ENCODE measurements around the gene CDC42. TPM values are rescaled to one million over a fixed set of nuclear protein-coding genes. Genes with fewer than 3 reads are reported as not detected.
A peak's percentile ranks its signal among the peaks of the same experiment; 100 is the strongest.

Gene CDC42
- total and polyA plus RNA-seq, 9 of the 15 experiments (the other 6 are each of a cell fraction or from before 2014, with no cell fraction given) = 186 to 398 (median 325) TPM

- TF ChIP-seq THAP12 (CRISPR knock-in tag; IDR thresholded peaks at IDR 0.05) (peak; percentile 89), TRIM28 (IDR thresholded peaks at IDR 0.05) (0 out of 2 replicates have a peak, but pooled peaks have one; percentile 39), MYNN (IDR thresholded peaks at IDR 0.05) (peak; percentile 79; the same call in 1 of the 2 replicates), MYNN (CRISPR knock-in tag; IDR thresholded peaks at IDR 0.05) (no peak), CREB3 (tag; conservative IDR thresholded peaks at IDR 0.05; ENCODE audit: low read depth) (no peak), TAF9B (IDR thresholded peaks at IDR 0.05; ENCODE audit: partially characterized antibody) (peak; percentile 70), GABPB1 (CRISPR knock-in tag; IDR thresholded peaks at IDR 0.05) (peak; percentile 79), SMAD3 (CRISPR knock-in tag; conservative IDR thresholded peaks at IDR 0.05) (peak; percentile 62; the same call in 1 of the 2 replicates), MED1 (CRISPR knock-in tag; IDR thresholded peaks at IDR 0.05; ENCODE audit: borderline replicate concordance) (no peak), ZBTB49 (CRISPR knock-in tag; IDR thresholded peaks at IDR 0.05; ENCODE audit: borderline replicate concordance) (no peak), ZEB2 (IDR thresholded peaks at IDR 0.05) (no peak), RBFOX2 (IDR thresholded peaks at IDR 0.05; ENCODE audit: low read depth, low read length) (peak; percentile 97), POLR2A (conservative IDR thresholded peaks at IDR 0.05) (peak; percentile 96), CREM (IDR thresholded peaks at IDR 0.05; ENCODE audit: low read depth) (peak; percentile 99), HDAC2 (IDR thresholded peaks at IDR 0.05) (0 out of 2 replicates have a peak, but pooled peaks have one; percentile 12), SMARCA5 (IDR thresholded peaks at IDR 0.05) (peak; percentile 26; the same call in 1 of the 2 replicates), SRSF1 (IDR thresholded peaks at IDR 0.05; ENCODE audit: low read depth, low read length) (no peak), ZBTB9 (CRISPR knock-in tag; IDR thresholded peaks at IDR 0.05) (peak; percentile 29), GTF2F1 (IDR thresholded peaks at IDR 0.05; ENCODE audit: low read depth, low read length) (0 out of 2 replicates have a peak, but pooled peaks have one; percentile 26), HOXB6 (CRISPR knock-in tag; IDR thresholded peaks at IDR 0.05; ENCODE audit: borderline replicate concordance) (no peak)
These were observed at the start of gene CDC42 (continued) for GRCh38 chr1:22052115-22053016.
